OCI-LY1 (cell line): ENCODE results near the gene RNMT.

Experiments used
- EZH2 ChIP-seq: fragments of 200-600 bp; sonication (generic), shearing (Covaris generic); IDR thresholded peaks from 2 replicates; pipeline ENCODE4 v1.8.0; 2017; ENCODE audit warnings: borderline replicate concordance, mixed run types, mild to moderate bottlenecking, antibody characterized with exemption, low read length, moderate library complexity, mixed read lengths
- TF ChIP-seq, protein P1 (sequence below): fragments of 200-600 bp; sonication (generic), shearing (Covaris generic); IDR thresholded peaks from 2 replicates; pipeline ENCODE4 v1.5.1; 2017; ENCODE audit warnings: mild to moderate bottlenecking, antibody characterized with exemption, low read length, moderate library complexity, mixed read lengths

DNA sequence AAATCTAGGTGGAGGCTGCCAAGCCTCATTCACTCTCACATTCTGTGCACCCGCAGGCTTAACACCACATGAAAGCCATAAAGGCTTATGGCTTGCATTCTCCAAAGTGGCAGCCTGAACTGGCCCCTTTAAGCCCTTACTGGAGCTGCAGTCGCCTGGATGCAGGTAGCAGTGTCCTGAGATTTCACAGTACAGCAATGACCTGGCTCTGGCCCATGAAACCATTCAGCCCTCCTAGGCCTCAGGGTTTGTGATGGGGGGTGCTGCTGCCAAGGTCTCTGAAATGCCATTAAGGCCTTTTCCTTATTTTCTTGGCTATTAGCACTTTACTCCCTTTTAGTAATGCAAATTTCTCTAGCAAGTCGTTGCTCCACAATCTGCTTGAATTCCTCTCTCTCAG is 48.6 kb downstream of the RNMT start:
- TF ChIP-seq, protein P1, sequence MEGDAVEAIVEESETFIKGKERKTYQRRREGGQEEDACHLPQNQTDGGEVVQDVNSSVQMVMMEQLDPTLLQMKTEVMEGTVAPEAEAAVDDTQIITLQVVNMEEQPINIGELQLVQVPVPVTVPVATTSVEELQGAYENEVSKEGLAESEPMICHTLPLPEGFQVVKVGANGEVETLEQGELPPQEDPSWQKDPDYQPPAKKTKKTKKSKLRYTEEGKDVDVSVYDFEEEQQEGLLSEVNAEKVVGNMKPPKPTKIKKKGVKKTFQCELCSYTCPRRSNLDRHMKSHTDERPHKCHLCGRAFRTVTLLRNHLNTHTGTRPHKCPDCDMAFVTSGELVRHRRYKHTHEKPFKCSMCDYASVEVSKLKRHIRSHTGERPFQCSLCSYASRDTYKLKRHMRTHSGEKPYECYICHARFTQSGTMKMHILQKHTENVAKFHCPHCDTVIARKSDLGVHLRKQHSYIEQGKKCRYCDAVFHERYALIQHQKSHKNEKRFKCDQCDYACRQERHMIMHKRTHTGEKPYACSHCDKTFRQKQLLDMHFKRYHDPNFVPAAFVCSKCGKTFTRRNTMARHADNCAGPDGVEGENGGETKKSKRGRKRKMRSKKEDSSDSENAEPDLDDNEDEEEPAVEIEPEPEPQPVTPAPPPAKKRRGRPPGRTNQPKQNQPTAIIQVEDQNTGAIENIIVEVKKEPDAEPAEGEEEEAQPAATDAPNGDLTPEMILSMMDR = no peak
- no peak for TF ChIP-seq EZH2
